HG03565 (cell line): ENCODE results near the gene FBXL14.

Experiments
- ATAC-seq: cut with Tn5 transposase; IDR thresholded peaks from one replicate; pipeline ENCODE4 v1.9.1; 2021; ENCODE audit warnings: mild to moderate bottlenecking, moderate library complexity; ENCODE audit not compliant: unreplicated experiment

FBXL14 gene

DNA sequence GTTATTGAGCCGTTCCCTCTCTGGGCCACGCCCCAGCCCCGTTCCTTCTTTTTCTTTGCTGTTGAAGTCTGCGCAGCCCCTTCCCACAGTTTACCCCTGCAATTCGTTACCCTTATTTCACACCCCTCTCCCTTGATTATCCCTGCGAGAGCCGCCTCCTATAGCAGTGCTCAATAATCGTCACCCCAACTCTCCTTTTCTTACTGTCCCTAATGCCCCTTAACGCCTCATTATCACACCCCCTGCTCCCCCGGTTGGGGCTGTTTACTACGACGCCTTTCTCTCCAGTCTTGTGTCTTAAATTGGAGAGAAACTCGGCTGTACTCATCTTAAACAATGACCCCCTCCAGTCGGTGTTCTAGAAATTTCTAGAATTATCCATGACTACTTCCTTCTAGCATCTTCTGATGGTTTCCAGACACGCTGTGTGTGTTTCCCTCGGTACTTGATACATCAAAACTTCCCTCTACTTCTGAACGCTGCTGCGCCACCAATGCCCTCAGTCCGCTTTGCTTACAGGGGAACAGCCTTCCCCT lies 713 bp upstream of the FBXL14 start:
- no peak for ATAC-seq

DNA sequence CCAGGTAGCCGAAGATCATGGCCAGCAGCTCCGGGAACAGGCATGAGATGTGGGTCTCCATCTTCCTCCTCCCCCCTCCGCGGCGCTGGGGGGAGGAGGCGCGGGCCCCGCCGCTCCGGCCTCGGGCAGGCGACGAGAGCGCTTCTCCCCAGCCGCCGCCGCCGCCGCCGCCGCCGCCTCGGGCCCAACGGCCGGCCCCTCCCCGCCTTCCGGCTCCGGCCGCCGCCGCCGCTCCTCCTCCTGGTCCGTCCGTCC lies 448 bp downstream of the FBXL14 start:
- no peak for ATAC-seq

DNA sequence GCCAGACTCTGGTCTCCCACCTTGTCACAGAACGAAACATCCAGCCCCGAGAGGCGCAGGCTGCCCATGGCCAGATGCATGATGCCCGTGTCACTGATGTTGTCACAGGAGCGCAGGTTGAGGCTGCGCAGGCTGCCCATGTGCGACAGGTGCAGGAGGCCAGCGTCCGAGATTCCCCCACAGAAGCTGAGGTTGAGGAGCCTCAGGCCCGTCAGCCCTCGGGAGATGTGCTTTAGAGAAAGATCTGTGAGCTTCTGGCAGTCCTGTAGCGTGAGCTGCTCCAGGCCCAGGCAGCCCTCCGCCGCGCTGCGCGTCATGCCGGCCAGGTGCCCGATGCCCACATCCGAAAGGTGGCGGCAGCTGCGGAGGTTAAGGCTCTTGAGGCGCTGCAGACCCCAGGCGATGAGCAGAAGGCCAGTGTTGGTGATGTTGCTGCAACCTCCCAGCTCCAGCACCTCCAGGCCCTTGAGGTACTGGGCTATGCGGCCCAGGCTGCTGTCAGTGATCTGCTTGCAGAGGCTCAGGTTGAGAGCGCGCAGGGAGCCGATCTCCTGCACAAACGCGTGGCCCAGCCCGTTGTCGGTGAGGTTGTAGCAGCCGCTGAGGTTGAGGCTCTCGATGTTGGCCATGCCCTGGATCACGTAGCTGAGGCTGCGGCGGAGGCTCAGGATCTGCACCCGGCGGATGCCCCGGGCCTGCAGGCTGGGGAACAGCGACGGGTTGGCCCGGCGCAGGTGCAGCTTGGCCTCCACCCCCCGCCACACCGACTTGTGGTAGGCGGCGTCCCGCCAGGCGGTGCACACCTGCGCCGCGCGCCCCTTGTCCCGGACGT lies 991 bp downstream of the FBXL14 start:
- peak; percentile 14 for ATAC-seq

DNA sequence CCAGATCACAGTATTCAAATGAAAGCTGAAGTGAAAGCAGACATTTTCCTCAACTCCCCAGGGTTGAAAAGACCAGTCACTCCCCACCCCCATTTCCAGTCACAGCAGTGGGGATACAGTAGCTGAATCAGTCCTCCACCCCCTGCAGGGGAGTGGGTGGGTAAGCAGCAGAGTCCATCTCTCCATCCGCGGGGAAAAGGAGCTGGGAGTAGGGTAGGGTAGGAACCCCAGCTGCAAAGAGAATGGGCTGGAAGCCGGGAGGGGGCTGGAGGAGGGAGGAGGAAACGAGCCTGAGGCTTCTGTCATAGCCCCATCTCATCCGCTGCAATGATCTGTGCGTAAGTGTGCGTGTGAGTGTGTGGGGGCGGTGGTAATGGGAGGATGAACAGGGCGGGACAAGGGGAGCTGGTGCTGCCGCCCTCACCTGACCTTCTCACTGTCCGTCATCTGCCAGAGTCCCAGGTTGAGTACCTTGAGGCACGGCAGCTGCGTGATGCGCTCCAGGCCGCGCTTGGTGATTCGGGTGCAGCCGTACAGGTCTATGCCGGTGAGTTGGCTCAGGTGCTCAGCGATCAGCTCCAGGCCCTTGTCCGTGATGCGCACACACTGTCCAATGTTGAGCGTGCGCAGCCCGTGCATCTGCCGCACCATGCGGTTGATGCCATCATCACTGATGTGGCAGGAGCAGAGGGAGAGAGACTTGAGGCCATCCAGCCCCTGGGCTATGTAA lies 1.8 kb downstream of the FBXL14 start:
- ATAC-seq: no peak

DNA sequence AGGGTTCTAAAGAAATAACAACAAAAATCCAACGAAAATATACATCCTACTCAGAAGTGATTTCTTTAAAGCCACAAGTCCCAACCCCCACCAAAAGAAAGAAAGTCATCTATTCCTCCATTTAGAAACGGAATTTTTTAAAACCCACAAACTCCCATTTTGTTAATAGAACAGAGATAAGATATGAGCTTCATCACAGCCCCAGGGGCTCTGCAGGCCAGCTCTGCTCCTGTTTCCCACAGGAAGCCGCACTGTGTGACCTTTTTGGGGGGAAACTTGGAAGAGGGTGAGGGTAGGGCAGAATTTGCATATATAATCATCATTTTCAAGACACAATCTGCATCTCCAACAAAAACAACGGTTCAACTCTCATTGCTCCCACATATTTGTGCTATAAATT lies 2.8 kb downstream of the FBXL14 start:
- no peak for ATAC-seq

DNA sequence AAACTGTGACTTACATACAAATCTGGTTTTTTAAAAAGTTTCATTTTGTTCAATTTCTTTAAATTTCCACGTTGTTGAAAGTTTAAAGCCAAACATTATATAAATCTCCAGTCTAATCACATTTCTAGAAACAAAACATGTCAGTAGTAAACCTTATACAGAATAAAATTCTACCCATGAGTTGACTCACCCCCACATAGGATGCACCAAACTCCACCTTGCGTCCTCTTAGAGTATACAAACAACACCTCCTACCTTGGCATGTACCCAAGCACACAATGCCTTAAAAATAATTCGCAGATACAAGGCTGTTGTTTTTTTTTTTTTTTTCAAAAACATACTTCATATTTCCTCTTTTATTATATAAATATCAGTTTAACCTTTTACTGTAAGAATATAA lies 3.3 kb downstream of the FBXL14 start:
- ATAC-seq: no peak

DNA sequence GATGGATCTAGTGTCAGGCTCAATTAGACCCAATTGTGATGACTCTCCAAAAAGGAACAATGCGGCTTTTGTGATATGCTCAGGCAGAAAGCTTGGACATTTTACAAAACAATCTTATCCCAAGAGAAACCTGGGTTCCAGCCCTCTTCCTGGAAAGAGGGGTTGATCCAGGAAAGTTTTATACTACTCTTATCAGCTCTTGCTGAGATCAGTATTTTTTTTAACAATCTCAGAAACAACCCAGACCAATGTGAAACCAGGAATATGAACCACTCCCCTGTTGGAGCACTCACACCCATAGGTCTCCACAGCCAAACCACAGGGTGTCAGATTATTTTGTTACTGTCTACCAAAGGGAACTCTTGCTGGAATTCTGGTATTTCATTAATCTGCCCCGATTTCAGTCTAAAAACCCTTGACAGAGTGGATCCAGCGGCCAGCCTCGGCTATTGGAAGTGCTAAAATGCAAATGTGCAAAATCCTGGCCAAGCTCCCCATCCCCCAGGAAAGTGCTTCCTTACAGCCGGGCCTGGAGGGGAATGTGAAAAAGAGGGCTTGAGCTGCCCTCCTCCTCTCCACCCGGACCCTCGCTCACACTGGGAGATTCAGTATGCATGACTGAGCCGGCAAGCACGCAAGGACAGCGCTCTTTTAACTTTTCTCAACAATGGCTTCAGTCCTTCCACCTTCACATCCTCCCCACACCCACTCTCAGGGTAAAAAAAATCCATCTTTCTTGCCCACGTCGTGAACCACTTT lies 4.0 kb downstream of the FBXL14 start:
- no peak for ATAC-seq

DNA sequence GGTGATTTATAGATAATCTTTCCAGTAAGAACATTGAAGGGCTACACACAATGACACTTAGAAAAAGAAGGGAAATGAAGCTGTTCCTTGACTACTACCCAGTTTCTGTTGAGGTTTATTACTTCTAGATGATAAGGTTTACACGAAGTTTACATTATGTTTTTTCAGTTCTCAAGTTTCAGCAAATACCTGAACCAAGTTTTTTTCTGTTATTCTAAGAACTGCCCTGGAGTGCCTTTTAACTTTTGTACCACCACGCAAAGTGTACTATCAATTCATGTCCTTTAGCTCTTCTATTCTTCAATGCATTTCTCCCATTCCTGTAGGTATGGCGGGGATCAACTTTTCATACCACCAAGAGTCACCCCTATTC lies 5.8 kb downstream of the FBXL14 start:
- no peak for ATAC-seq

DNA sequence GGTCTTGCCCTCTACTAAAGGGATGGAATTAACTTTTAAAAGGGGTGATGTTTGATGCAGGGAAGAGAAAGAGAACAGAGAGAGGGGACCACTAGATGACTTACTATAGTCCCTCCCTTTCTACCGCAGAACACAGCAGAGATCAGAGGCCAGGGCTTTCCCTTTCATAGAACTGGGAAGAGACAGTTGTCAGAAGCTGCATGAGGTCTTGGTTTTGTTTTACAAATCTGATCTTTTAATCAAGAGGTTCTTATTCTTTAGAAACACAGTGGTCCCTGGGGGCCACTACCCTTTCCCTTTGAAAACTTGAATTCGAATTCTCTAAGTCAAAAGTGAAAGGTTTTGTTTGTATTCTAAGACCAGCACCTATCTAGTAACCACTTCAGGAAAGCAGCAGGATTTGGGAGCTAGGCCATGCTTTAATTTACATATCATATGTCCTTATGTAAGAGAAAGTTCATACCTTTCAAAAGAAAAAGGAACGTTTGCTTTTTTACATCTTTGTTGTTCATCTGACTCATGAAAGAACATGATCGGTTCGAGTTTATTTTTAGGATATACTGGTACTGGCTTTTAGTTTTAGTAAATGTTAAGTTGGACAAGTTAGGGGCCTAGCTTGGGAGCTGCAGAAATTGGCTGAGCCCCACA lies 6.3 kb downstream of the FBXL14 start:
- no peak for ATAC-seq

DNA sequence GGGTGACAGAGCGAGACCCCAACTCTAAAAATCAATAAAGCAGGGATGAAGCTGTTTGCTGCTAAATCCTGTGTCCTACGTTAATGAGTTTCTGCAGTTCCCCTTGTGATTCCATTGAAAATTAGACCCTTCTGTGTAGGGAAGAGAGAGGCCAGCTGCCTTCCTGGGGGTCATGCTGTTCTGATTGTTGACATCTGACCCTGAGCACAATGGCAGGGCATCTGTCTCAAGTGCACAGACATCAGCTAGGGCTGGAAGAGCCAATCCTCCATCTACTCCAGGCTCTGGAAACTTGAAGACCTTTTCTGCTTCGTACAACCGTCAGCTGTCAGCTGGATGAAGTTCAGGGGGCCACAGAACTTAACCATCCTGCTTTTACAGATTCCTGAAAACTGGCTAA lies 10.1 kb downstream of the FBXL14 start:
- no peak for ATAC-seq

DNA sequence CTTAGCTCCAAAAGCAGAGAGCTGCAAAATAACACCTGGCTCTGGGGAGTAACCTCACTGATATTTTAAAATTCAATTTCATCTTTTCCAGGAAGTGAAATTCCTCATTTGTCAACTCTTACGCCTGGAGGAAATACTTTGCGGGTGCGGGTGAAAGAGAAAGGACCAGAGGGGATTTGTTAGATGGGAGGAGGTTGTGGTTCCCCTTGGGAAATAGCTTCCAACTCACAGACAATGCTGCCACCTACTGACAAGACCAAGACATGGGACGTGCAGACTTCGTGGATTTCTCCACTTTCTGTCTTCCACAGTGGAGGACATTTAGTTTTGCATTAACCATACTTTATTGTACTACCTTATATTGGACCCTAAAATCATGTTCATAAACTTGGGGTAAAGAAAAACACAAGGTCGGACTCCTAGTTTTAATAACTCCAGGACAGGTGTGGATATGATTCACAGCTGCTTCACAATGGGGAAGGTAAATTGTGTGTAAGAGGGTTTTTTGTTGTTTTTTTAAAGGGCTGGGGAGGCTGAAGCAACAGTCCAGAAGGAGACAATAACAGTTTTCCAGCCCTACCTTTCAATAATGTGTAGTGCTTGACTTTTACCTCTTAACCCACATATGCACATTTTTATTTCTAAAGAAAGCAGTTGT lies 10.8 kb downstream of the FBXL14 start:
- peak; percentile 53 for ATAC-seq

DNA sequence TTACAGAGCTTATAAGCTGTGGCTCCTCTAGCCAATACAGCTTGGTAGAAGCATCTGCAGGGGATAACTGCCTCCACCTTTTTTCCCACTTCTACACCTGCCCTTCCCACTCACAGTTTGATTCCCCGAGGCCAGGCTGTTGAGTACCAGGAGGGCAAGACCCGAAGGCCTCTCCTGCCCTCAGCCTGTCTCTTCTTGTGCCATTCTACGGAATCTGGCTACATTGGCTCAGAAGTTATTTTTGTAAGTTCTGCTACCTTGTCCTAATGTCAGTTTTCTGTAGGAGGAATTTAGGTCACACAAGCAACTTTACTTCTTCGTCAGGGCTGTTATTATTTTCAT lies 11.7 kb downstream of the FBXL14 start:
- no peak for ATAC-seq

DNA sequence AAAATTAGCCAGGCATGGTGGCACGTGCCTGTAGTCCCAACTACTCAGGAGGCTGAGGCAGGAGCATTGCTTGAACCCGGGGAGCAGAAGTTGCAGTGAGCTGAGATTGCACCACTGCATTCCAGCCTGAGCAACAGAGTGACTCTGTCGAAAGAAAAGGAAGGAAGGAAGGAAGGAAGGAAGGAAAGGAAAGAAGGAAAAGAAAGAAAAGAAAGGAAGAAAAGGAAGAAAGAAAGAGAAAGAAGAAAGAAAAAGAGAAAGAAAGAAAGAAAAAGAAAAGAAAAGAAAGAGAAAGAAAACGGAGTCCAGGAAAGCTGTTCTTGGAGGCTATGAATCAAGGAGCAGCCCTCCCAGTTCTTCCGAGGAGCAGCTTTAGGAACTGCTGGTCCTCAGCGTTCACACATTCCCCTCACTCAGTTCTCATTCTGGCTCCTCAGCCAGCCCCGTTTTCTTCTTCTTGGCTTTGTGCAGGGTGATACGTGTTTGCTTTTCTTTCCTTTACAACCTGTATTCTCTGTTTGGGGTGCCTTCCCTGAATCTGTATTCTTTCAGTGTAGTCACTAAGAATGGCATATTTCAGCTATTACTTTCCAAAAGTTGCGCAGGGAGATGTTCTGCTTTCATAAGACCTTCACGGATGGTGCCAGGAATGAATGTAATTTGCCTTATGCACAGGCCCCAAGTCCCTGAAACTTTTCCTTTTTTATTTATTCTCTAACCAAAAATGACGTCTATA lies 12.2 kb downstream of the FBXL14 start:
- no peak for ATAC-seq

DNA sequence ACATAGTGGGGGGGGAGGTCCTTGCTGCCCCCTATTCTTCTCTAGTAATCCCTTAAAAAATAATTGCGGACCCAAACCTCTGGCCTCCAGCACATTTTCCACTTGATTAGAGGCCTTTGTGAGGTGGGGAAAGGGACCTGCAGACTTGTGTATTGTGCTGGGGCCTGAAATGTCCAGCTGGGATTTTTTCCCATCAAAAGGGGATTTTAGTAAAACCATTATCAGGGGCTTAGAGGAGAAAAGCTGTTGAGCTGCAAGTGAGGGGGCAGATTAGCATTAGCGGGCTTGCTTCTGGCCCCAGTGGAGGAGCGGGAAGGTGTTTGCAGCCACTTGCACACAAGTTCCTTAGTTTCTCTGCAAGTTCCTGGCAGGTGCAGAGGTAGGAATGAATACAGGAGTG lies 13.9 kb downstream of the FBXL14 start:
- ATAC-seq: no peak

DNA sequence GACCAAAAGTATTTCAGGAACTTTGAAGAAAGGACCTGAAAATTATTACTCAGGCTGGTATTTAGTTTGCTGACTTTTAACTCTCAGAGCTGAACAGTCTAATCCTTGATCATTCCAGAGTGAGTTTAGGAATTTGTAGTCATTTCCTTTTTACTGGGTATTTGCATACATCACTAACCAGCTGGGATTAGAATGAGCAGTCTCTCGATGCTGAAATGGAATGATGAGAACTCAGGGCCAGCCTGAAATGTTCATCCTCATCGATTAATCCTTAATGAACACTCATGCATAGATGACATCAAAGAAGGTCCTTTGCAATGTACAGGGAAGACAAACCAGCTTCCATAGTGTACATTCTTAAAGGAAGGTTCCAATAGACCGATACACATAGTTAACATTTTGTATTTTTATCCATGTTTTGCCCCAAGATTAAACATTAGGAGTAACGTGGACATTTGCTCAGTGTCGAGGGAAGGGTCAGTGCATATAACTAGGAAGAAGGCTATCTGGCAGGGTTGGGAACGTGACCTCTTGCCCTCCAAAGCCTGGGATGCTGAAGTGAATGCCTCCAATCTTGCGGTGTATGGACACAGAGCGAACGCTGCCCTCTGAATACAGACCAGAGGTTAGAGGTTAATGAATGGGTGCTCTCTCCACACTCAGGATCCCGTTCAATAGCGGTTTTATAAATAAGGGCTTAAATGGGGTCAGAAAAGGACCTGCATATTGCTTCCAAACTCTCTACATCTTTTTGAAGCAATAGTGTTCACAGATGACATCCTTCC lies 14.5 kb downstream of the FBXL14 start:
- ATAC-seq: no peak

DNA sequence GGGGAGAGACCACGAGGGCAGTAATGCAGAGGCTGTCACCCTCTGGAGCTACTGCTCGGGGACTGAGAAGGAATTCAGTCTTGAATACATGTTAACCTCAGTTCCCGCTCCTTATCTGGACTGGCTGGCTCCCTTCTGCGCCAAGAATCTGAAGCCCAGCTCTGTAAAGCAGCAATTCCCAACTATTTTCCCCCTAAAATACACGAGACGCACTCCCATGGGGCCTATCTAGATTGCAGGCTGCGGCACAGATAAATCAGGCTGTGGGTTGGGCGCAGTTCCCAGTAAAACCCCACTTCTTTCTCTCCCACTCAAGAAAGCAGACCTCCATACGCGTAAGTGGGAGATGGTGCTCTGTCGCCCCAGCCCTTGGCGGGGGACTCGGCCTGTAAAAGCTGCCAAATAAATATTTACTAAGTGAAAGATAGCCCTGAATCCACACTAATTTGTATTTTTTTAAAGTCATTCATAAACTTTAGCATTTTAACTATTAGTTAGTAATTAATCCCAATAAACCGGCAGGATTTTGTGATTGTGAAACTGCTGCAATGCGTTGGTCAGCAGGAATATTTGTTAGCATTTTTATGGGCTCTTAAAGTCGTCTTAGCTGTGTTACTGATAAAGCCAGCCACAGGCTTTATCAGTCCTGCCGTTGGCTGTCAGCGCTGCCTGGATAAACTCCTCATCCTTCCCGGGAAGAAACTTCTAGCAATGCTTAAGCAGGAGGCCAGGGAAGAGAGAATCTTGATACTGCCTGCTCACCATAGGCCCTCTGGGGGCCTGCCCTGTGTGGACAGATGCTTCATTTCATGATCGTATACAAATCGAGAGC lies 17.8 kb downstream of the FBXL14 start:
- no peak for ATAC-seq

DNA sequence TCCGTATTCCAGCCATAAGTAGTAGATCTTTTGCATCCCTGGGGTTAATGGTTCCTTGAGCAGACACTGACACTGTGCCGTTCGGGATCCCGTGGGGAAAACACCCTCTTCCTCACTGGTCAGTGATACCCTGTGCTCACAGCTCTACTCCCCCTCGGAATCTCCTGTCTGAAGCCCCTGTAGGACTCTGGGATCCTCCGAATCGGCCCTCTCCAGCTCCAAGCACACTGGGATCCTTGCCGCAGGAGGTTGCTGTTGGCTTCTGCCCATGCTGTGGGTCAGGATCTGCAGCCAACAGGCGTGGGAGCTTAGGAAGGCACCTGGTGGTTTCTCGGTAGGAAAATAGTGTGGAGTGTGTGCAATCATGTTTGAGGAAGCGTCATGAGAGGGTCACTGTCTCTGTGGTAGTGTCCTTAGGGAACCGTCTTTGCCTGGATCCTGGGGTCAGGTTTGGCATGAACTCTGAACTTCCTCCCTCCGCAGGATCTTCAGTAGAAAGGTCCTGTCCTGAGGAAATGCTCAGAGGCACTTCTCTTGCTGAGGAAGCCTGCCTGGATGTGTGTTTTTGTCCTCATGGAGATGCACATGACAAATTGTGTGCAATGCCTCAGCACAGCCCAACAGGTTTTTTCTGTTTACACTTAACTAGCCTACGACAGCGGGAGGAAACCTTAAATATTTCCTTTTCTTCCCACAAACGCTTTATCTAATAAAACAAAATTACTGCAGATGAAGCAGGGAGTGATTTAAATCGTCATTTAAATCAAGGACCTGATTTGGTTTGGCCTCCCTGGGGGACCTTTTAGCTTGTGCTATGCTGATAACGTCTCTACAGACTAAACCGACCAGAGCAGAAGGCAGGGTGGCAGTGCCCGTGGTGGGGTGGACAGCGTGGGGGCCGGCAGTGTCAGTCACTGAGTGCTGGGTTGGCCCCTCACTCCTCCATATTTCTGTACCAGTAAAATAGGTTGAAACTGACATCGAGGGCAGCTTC lies 18.7 kb downstream of the FBXL14 start:
- ATAC-seq: no peak
